HepG2 (cell line): Measurements from ENCODE around the gene POC1A. TPM values are rescaled to one million over a fixed set of nuclear protein-coding genes. Genes with fewer than 3 reads are reported as not detected.

Experiments used
- CREB1 ChIP-seq, 2 experiments: fragments of 450-650 bp in 1 of 2; IDR thresholded peaks; 2 replicates each; pipeline ENCODE4 v1.6.1; 2016 to 2017; ENCODE audit warnings: control low read depth in 1 of 2, mild to moderate bottlenecking in 1 of 2, missing compliant biosample characterization in 1 of 2, missing genetic modification characterization in 1 of 2
- EP300 ChIP-seq, 3 experiments: sonication (generic) in 1 of 3; formaldehyde crosslinking in 1 of 3; IDR thresholded peaks; 2 replicates each; pipeline versions ENCODE4 v1.5.1 to v1.6.1; 2011 to 2020; ENCODE audit warnings: low read depth in 2 of 3, low read length in 2 of 3, borderline replicate concordance in 1 of 3, improper control_type of control experiment in 1 of 3, mild to moderate bottlenecking in 1 of 3, missing genetic modification reagents in 1 of 3, moderate library complexity in 1 of 3
- JUN ChIP-seq: sonication (generic); formaldehyde crosslinking; IDR thresholded peaks from 2 replicates; pipeline ENCODE4 v1.4.0; 2020; ENCODE audit warnings: mild to moderate bottlenecking, missing genetic modification reagents
- MTA1 ChIP-seq: sonication (generic); formaldehyde crosslinking; IDR thresholded peaks from 2 replicates; pipeline ENCODE4 v1.4.0; 2020; ENCODE audit warnings: missing genetic modification reagents, mild to moderate bottlenecking, borderline replicate concordance
- MXI1 ChIP-seq: IDR thresholded peaks from 3 replicates; pipeline ENCODE4 v1.6.1; 2012; ENCODE audit warnings: low read depth, low read length, inconsistent platforms, borderline replicate concordance
- NBN ChIP-seq: fragments of 450-650 bp; conservative IDR thresholded peaks from 2 replicates; pipeline ENCODE4 v1.6.1; 2017
- SCMH1 ChIP-seq: sonication (generic); formaldehyde crosslinking; IDR thresholded peaks from 2 replicates; pipeline ENCODE4 v1.9.0; 2021; ENCODE audit warnings: missing genetic modification reagents, mild to moderate bottlenecking, borderline replicate concordance
- SMC3 ChIP-seq: IDR thresholded peaks from 2 replicates; pipeline ENCODE4 v1.6.1; 2011; ENCODE audit warnings: low read length, improper control_type of control experiment
- THAP11 ChIP-seq: IDR thresholded peaks from 2 replicates; pipeline ENCODE4 v1.6.1; 2016; ENCODE audit warnings: missing biosample characterization, missing genetic modification reagents
- ZFP90 ChIP-seq: sonication (generic); formaldehyde crosslinking; IDR thresholded peaks from 2 replicates; pipeline ENCODE4 v1.8.0; 2022; ENCODE audit warnings: missing genetic modification reagents, mild to moderate bottlenecking, inconsistent platforms, borderline replicate concordance
- ZNF101 ChIP-seq: sonication (generic); formaldehyde crosslinking; IDR thresholded peaks from 2 replicates; pipeline ENCODE4 v1.4.0; 2020; ENCODE audit warnings: mild to moderate bottlenecking, low read depth, missing genetic modification reagents, borderline replicate concordance
- ZNF121 ChIP-seq: sonication (generic); formaldehyde crosslinking; IDR thresholded peaks from 2 replicates; pipeline ENCODE4 v1.5.0; 2020; ENCODE audit warnings: mild to moderate bottlenecking, missing genetic modification reagents
- ZNF234 ChIP-seq: sonication (generic); formaldehyde crosslinking; conservative IDR thresholded peaks from 2 replicates; pipeline ENCODE4 v1.5.1; 2020; ENCODE audit warnings: mild to moderate bottlenecking, missing genetic modification reagents
- ZNF430 ChIP-seq: sonication (generic); formaldehyde crosslinking; IDR thresholded peaks from 2 replicates; pipeline ENCODE4 v1.9.0; 2021; ENCODE audit warnings: mild to moderate bottlenecking, missing genetic modification reagents
- ZNF564 ChIP-seq: sonication (generic); formaldehyde crosslinking; IDR thresholded peaks from 2 replicates; pipeline ENCODE4 v1.8.1; 2023; ENCODE audit warnings: mild to moderate bottlenecking, missing genetic modification reagents
- ZNF75D ChIP-seq: sonication (generic); formaldehyde crosslinking; IDR thresholded peaks from 2 replicates; pipeline ENCODE4 v1.8.1; 2023; ENCODE audit warnings: missing genetic modification reagents, mild to moderate bottlenecking, borderline replicate concordance
- polyA plus RNA-seq, 8 experiments: library from polyadenylated mRNA; depleted of rRNA in 3 of 8; stranded (reverse) in 7 of 8; unstranded in 1 of 8; fragments of >200 nt; fragmentation: Illumina TruSeq in 4 of 8; extraction: Trizol in 4 of 8; gene quantifications; 2 replicates each; pipeline versions ENCODE4 v1.2.1 to v1.2.3, GENCODE V29; 2011 to 2016; ENCODE audit warnings: low read depth in 4 of 8, missing spikeins in 1 of 8, mixed read lengths in 1 of 8; ENCODE audit not compliant: insufficient read depth in 1 of 8
- total RNA-seq, 5 experiments: library from RNA; depleted of rRNA; stranded (reverse); fragments of >200 nt; fragmentation: Illumina TruSeq; extraction: Trizol; gene quantifications; 2 replicates each; pipeline ENCODE4 v1.2.3, GENCODE V29; 2016; ENCODE audit warnings: low read depth in 1 of 5
- TF ChIP-seq, protein P1 (sequence below): sonication (generic); formaldehyde crosslinking; IDR thresholded peaks from 2 replicates; pipeline ENCODE4 v1.4.0; 2020; ENCODE audit warnings: mild to moderate bottlenecking, missing genetic modification reagents, borderline replicate concordance
- TF ChIP-seq, protein P2 (sequence below): sonication (generic); formaldehyde crosslinking; conservative IDR thresholded peaks from 2 replicates; pipeline ENCODE4 v1.4.0; 2020; ENCODE audit warnings: mild to moderate bottlenecking, missing genetic modification reagents, moderate library complexity
- TF ChIP-seq, protein P3 (sequence below): sonication (generic); formaldehyde crosslinking; IDR thresholded peaks from 2 replicates; pipeline ENCODE4 v1.5.1; 2020; ENCODE audit warnings: mild to moderate bottlenecking, missing genetic modification reagents, borderline replicate concordance

The POC1A gene
- total and polyA plus RNA-seq, 2 of the 13 experiments (the other 11 are each of a cell fraction or from before 2014, with no cell fraction given), result 14.6 to 20.0 TPM

DNA sequence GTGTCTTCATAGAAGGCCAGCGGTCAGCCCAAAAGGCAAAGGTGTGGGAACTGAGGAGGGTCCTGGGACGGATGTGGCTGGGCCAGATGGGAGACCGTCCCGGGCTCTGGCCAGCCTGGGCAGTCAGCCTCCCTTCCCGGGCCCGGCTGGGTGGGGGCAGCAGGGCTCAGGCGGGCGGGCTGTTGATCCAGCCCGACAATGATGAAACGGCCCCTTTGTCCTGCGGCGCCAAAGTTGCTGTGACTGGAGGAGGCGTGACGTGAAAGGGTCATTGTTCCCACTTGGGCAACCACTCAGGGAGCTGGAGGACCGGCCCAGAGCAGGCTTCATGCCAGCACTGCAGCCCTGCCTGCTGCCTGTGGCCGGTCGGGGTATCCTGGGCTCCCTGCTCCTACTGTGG lies 114.4 kb downstream of the POC1A start (continued):
- TF ChIP-seq MTA1 (no peak; the same call in 1 of the 2 replicates), CREB1 (IDR thresholded peaks at IDR 0.05) (peak; percentile 76), CREB1 (CRISPR knock-in tag; IDR thresholded peaks at IDR 0.05) (peak; percentile 56; the same call in 1 of the 2 replicates), SCMH1 (no peak), ZNF430 (CRISPR knock-in tag) (no peak), ZNF75D (CRISPR knock-in tag) (no peak), ZNF121 (CRISPR knock-in tag) (peak; percentile 49; the same call in 1 of the 2 replicates), NBN (no peak), THAP11 (peak; percentile 59; the same call in 1 of the 2 replicates), EP300 (IDR thresholded peaks at IDR 0.05; ENCODE audit: low read depth in 2 of 2, low read length in 2 of 2) (peak in 1 of 2 experiments; percentile 45; a peak in 1 of 4 replicates), EP300 (CRISPR knock-in tag; IDR thresholded peaks at IDR 0.05; ENCODE audit: borderline replicate concordance) (peak; percentile 56; the same call in 1 of the 2 replicates), SMC3 (no peak), ZNF564 (CRISPR knock-in tag) (peak; percentile 42; the same call in 1 of the 2 replicates), ZNF234 (CRISPR knock-in tag) (no peak), ZNF101 (CRISPR knock-in tag) (no peak), ZFP90 (CRISPR knock-in tag) (no peak), JUN (CRISPR knock-in tag) (no peak), MXI1 (peak; percentile 31; the same call in 1 of the 3 replicates)
- TF ChIP-seq, protein P1, sequence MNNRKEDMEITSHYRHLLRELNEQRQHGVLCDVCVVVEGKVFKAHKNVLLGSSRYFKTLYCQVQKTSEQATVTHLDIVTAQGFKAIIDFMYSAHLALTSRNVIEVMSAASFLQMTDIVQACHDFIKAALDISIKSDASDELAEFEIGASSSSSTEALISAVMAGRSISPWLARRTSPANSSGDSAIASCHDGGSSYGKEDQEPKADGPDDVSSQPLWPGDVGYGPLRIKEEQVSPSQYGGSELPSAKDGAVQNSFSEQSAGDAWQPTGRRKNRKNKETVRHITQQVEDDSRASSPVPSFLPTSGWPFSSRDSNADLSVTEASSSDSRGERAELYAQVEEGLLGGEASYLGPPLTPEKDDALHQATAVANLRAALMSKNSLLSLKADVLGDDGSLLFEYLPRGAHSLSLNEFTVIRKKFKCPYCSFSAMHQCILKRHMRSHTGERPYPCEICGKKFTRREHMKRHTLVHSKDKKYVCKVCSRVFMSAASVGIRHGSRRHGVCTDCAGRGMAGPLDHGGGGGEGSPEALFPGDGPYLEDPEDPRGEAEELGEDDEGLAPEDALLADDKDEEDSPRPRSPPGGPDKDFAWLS (CRISPR knock-in tag), result no peak
- TF ChIP-seq, protein P2, sequence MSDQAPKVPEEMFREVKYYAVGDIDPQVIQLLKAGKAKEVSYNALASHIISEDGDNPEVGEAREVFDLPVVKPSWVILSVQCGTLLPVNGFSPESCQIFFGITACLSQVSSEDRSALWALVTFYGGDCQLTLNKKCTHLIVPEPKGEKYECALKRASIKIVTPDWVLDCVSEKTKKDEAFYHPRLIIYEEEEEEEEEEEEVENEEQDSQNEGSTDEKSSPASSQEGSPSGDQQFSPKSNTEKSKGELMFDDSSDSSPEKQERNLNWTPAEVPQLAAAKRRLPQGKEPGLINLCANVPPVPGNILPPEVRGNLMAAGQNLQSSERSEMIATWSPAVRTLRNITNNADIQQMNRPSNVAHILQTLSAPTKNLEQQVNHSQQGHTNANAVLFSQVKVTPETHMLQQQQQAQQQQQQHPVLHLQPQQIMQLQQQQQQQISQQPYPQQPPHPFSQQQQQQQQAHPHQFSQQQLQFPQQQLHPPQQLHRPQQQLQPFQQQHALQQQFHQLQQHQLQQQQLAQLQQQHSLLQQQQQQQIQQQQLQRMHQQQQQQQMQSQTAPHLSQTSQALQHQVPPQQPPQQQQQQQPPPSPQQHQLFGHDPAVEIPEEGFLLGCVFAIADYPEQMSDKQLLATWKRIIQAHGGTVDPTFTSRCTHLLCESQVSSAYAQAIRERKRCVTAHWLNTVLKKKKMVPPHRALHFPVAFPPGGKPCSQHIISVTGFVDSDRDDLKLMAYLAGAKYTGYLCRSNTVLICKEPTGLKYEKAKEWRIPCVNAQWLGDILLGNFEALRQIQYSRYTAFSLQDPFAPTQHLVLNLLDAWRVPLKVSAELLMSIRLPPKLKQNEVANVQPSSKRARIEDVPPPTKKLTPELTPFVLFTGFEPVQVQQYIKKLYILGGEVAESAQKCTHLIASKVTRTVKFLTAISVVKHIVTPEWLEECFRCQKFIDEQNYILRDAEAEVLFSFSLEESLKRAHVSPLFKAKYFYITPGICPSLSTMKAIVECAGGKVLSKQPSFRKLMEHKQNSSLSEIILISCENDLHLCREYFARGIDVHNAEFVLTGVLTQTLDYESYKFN, result peak; percentile 33; the same call in 1 of the 2 replicates
- TF ChIP-seq, protein P3, sequence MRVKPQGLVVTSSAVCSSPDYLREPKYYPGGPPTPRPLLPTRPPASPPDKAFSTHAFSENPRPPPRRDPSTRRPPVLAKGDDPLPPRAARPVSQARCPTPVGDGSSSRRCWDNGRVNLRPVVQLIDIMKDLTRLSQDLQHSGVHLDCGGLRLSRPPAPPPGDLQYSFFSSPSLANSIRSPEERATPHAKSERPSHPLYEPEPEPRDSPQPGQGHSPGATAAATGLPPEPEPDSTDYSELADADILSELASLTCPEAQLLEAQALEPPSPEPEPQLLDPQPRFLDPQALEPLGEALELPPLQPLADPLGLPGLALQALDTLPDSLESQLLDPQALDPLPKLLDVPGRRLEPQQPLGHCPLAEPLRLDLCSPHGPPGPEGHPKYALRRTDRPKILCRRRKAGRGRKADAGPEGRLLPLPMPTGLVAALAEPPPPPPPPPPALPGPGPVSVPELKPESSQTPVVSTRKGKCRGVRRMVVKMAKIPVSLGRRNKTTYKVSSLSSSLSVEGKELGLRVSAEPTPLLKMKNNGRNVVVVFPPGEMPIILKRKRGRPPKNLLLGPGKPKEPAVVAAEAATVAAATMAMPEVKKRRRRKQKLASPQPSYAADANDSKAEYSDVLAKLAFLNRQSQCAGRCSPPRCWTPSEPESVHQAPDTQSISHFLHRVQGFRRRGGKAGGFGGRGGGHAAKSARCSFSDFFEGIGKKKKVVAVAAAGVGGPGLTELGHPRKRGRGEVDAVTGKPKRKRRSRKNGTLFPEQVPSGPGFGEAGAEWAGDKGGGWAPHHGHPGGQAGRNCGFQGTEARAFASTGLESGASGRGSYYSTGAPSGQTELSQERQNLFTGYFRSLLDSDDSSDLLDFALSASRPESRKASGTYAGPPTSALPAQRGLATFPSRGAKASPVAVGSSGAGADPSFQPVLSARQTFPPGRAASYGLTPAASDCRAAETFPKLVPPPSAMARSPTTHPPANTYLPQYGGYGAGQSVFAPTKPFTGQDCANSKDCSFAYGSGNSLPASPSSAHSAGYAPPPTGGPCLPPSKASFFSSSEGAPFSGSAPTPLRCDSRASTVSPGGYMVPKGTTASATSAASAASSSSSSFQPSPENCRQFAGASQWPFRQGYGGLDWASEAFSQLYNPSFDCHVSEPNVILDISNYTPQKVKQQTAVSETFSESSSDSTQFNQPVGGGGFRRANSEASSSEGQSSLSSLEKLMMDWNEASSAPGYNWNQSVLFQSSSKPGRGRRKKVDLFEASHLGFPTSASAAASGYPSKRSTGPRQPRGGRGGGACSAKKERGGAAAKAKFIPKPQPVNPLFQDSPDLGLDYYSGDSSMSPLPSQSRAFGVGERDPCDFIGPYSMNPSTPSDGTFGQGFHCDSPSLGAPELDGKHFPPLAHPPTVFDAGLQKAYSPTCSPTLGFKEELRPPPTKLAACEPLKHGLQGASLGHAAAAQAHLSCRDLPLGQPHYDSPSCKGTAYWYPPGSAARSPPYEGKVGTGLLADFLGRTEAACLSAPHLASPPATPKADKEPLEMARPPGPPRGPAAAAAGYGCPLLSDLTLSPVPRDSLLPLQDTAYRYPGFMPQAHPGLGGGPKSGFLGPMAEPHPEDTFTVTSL (CRISPR knock-in tag), result 0 out of 2 replicates have a peak, but pooled peaks have one; percentile 58
